ENCODE measurements around the gene SLC19A1.

Gene SLC19A1

GRCh38 chr21:45545691-45546531 lies 3.7 kb upstream of the SLC19A1 start:
- Histone ChIP-seq H2BK120ac (ENCODE audit: low read depth, low read length) (no peak overlapping the region), H3K56ac (ENCODE audit: low read length) (no peak overlapping the region), H3K4me2 (ENCODE audit: low read length) (no peak overlapping the region), H2AK5ac (ENCODE audit: low read length) (no peak overlapping the region), H3K79me2 (ENCODE audit: control insufficient read depth, insufficient read depth, low read length) (peaks cover 4% of the 10 kb centered on the region), H3K27ac (ENCODE audit: low read depth, low read length) (no peak overlapping the region), H3K27me3 (ENCODE audit: insufficient read depth, low read length, poor library complexity) (no peaks in the 10 kb centered on the region), H2BK15ac (replicated peaks; ENCODE audit: low read depth) (no peak overlapping the region), H3K18ac (ENCODE audit: low read length) (no peak overlapping the region), H3K4me1 (ENCODE audit: control insufficient read depth, low read depth, low read length) (peaks cover 2% of the 10 kb centered on the region), H4K5ac (ENCODE audit: low read length) (no peak overlapping the region), H3K23ac (ENCODE audit: low read length) (no peak overlapping the region), H3K4ac (ENCODE audit: low read depth, low read length) (no peak overlapping the region), H3K79me1 (ENCODE audit: low read length) (no peaks in the 10 kb centered on the region), H3K9ac (ENCODE audit: low read length) (no peak overlapping the region), H4K8ac (ENCODE audit: low read depth, low read length) (no peak overlapping the region), H3K36me3 (ENCODE audit: control insufficient read depth, insufficient read depth, low read length) (no peaks in the 10 kb centered on the region), H2BK5ac (ENCODE audit: low read length) (no peak overlapping the region), H3K4me3 (ENCODE audit: low read length) (no peak overlapping the region)
- DNase-seq = no peak
- no CpG with 5 or more reads among the region's 22 CpGs for WGBS (ENCODE audit: extremely low coverage, insufficient coverage, low lambda C conversion rate)

- Histone ChIP-seq H3K36me3 (ENCODE audit: control insufficient read depth, insufficient read depth, low read length) (no peaks in the 10 kb centered on the region), H3K27me3 (ENCODE audit: insufficient read depth, low read length, poor library complexity) (no peaks in the 10 kb centered on the region), H2AK5ac (ENCODE audit: low read length) (no peak overlapping the region), H3K4me3 (ENCODE audit: low read length) (no peak overlapping the region), H3K79me2 (ENCODE audit: control insufficient read depth, insufficient read depth, low read length) (peaks cover 11% of the 10 kb centered on the region), H4K8ac (ENCODE audit: low read depth, low read length) (no peak overlapping the region), H3K4me2 (ENCODE audit: low read length) (no peak overlapping the region), H2BK15ac (replicated peaks; ENCODE audit: low read depth) (no peak overlapping the region), H3K4me1 (ENCODE audit: control insufficient read depth, low read depth, low read length) (peaks cover 2% of the 10 kb centered on the region), H3K79me1 (ENCODE audit: low read length) (peaks cover 2% of the 10 kb centered on the region), H2BK5ac (ENCODE audit: low read length) (no peak overlapping the region), H4K5ac (ENCODE audit: low read length) (no peak overlapping the region), H3K18ac (ENCODE audit: low read length) (no peak overlapping the region), H3K56ac (ENCODE audit: low read length) (no peak overlapping the region), H3K23ac (ENCODE audit: low read length) (no peak overlapping the region), H2BK120ac (ENCODE audit: low read depth, low read length) (no peak overlapping the region), H3K27ac (ENCODE audit: low read depth, low read length) (no peak overlapping the region), H3K4ac (ENCODE audit: low read depth, low read length) (no peak overlapping the region), H3K9ac (ENCODE audit: low read length) (no peak overlapping the region)
- DNase-seq = no peak
- no CpG with 5 or more reads among the region's 6 CpGs for WGBS (ENCODE audit: extremely low coverage, insufficient coverage, low lambda C conversion rate)
Measured at GRCh38 chr21:45545236-45545570, 3.0 kb upstream of the SLC19A1 start.

GRCh38 chr21:45544449-45545235 lies 2.4 kb upstream of the SLC19A1 start:
- no peak overlapping the region for H4K5ac ChIP-seq (ENCODE audit: low read length)
- no peak overlapping the region for H3K4ac ChIP-seq (ENCODE audit: low read depth, low read length)
- no peak overlapping the region for H3K23ac ChIP-seq (ENCODE audit: low read length)
- no peak overlapping the region for H2AK5ac ChIP-seq (ENCODE audit: low read length)
- no peak overlapping the region for H3K4me3 ChIP-seq (ENCODE audit: low read length)
- H3K79me2 ChIP-seq (ENCODE audit: control insufficient read depth, insufficient read depth, low read length) = peaks cover 12% of the 10 kb centered on the region
- DNase-seq = no peak
- no peak overlapping the region for H3K9ac ChIP-seq (ENCODE audit: low read length)
- H3K27me3 ChIP-seq (ENCODE audit: insufficient read depth, low read length, poor library complexity) = no peaks in the 10 kb centered on the region
- no peak overlapping the region for H2BK5ac ChIP-seq (ENCODE audit: low read length)
- WGBS (ENCODE audit: extremely low coverage, insufficient coverage, low lambda C conversion rate) = no CpG with 5 or more reads among the region's 18 CpGs
- no peak overlapping the region for H3K4me2 ChIP-seq (ENCODE audit: low read length)
- H3K4me1 ChIP-seq (ENCODE audit: control insufficient read depth, low read depth, low read length) = peaks cover 2% of the 10 kb centered on the region
- H3K18ac ChIP-seq (ENCODE audit: low read length) = no peak overlapping the region
- H3K36me3 ChIP-seq (ENCODE audit: control insufficient read depth, insufficient read depth, low read length) = no peaks in the 10 kb centered on the region
- H2BK15ac ChIP-seq (replicated peaks; ENCODE audit: low read depth) = no peak overlapping the region
- H3K79me1 ChIP-seq (ENCODE audit: low read length) = peaks cover 2% of the 10 kb centered on the region
- H4K8ac ChIP-seq (ENCODE audit: low read depth, low read length) = no peak overlapping the region
- no peak overlapping the region for H3K27ac ChIP-seq (ENCODE audit: low read depth, low read length)
- no peak overlapping the region for H3K56ac ChIP-seq (ENCODE audit: low read length)
- H2BK120ac ChIP-seq (ENCODE audit: low read depth, low read length) = no peak overlapping the region

GRCh38 chr21:45543710-45544448 lies 1.6 kb upstream of the SLC19A1 start:
- no peak overlapping the region for H2BK15ac ChIP-seq (replicated peaks; ENCODE audit: low read depth)
- H3K23ac ChIP-seq (ENCODE audit: low read length) = no peak overlapping the region
- H3K27me3 ChIP-seq (ENCODE audit: insufficient read depth, low read length, poor library complexity) = no peaks in the 10 kb centered on the region
- DNase-seq = no peak
- no peak overlapping the region for H3K4ac ChIP-seq (ENCODE audit: low read depth, low read length)
- H3K18ac ChIP-seq (ENCODE audit: low read length) = no peak overlapping the region
- WGBS (ENCODE audit: extremely low coverage, insufficient coverage, low lambda C conversion rate) = no CpG with 5 or more reads among the region's 23 CpGs
- no peak overlapping the region for H3K4me2 ChIP-seq (ENCODE audit: low read length)
- H3K79me1 ChIP-seq (ENCODE audit: low read length) = peaks cover 4% of the 10 kb centered on the region
- peaks cover 15% of the 10 kb centered on the region for H3K79me2 ChIP-seq (ENCODE audit: control insufficient read depth, insufficient read depth, low read length)
- H3K4me3 ChIP-seq (ENCODE audit: low read length) = no peak overlapping the region
- H3K27ac ChIP-seq (ENCODE audit: low read depth, low read length) = no peak overlapping the region
- H4K5ac ChIP-seq (ENCODE audit: low read length) = no peak overlapping the region
- H3K4me1 ChIP-seq (ENCODE audit: control insufficient read depth, low read depth, low read length) = peaks cover 2% of the 10 kb centered on the region
- H3K56ac ChIP-seq (ENCODE audit: low read length) = no peak overlapping the region
- H4K8ac ChIP-seq (ENCODE audit: low read depth, low read length) = no peak overlapping the region
- no peaks in the 10 kb centered on the region for H3K36me3 ChIP-seq (ENCODE audit: control insufficient read depth, insufficient read depth, low read length)
- no peak overlapping the region for H2BK5ac ChIP-seq (ENCODE audit: low read length)
- H2AK5ac ChIP-seq (ENCODE audit: low read length) = no peak overlapping the region
- H3K9ac ChIP-seq (ENCODE audit: low read length) = no peak overlapping the region
- H2BK120ac ChIP-seq (ENCODE audit: low read depth, low read length) = no peak overlapping the region

- Histone ChIP-seq H3K4me3 (ENCODE audit: low read length) (no peak overlapping the region), H3K79me1 (ENCODE audit: low read length) (peaks cover 4% of the 10 kb centered on the region), H2AK5ac (ENCODE audit: low read length) (no peak overlapping the region), H2BK5ac (ENCODE audit: low read length) (no peak overlapping the region), H3K4me1 (ENCODE audit: control insufficient read depth, low read depth, low read length) (peaks cover 2% of the 10 kb centered on the region), H2BK15ac (replicated peaks; ENCODE audit: low read depth) (no peak overlapping the region), H3K27me3 (ENCODE audit: insufficient read depth, low read length, poor library complexity) (no peaks in the 10 kb centered on the region), H3K23ac (ENCODE audit: low read length) (no peak overlapping the region), H3K4me2 (ENCODE audit: low read length) (no peak overlapping the region), H3K56ac (ENCODE audit: low read length) (peak overlapping the region; percentile 74), H3K79me2 (ENCODE audit: control insufficient read depth, insufficient read depth, low read length) (peaks cover 18% of the 10 kb centered on the region), H3K36me3 (ENCODE audit: control insufficient read depth, insufficient read depth, low read length) (no peaks in the 10 kb centered on the region), H3K27ac (ENCODE audit: low read depth, low read length) (no peak overlapping the region), H3K4ac (ENCODE audit: low read depth, low read length) (no peak overlapping the region), H2BK120ac (ENCODE audit: low read depth, low read length) (no peak overlapping the region), H3K9ac (ENCODE audit: low read length) (no peak overlapping the region), H4K5ac (ENCODE audit: low read length) (no peak overlapping the region), H4K8ac (ENCODE audit: low read depth, low read length) (no peak overlapping the region), H3K18ac (ENCODE audit: low read length) (no peak overlapping the region)
- WGBS (ENCODE audit: extremely low coverage, insufficient coverage, low lambda C conversion rate) = no CpG with 5 or more reads among the region's 11 CpGs
- no peak for DNase-seq
Measured at GRCh38 chr21:45543371-45543709, 1.1 kb upstream of the SLC19A1 start.
